ENCODE measurements around the gene HSPA1L. TPM values are rescaled to one million over a fixed set of nuclear protein-coding genes. Genes with fewer than 3 reads are reported as not detected.

The HSPA1L gene
- total RNA-seq, 2 donors from 2014 or later: 1.2 to 1.5 TPM

- H3K27me3 ChIP-seq (ENCODE audit: control insufficient read depth, insufficient read depth, low read length, poor library complexity, severe bottlenecking): no peaks in the 10 kb centered on the region
- DNase-seq: peak; percentile 86
- no peak for TF ChIP-seq CTCF (conservative IDR thresholded peaks at IDR 0.05)
- H3K4me1 ChIP-seq (ENCODE audit: control insufficient read depth, insufficient read depth, low read length): no peaks in the 10 kb centered on the region
- no peaks in the 10 kb centered on the region for H3K27me3 Mint-ChIP-seq (ENCODE audit: insufficient read depth)
- H3K36me3 Mint-ChIP-seq (ENCODE audit: low read depth): peaks cover 25% of the 10 kb centered on the region
- WGBS, 2 experiments (ENCODE audit: insufficient coverage in 1 of 2, insufficient read length in 1 of 2): 0 to 39% methylated on average over 1 of the region's 1 CpG
- peak overlapping the region; percentile 86 for H3K27ac ChIP-seq (ENCODE audit: low read depth, low read length)
- H3K9me3 Mint-ChIP-seq: no peaks in the 10 kb centered on the region
- no peaks in the 10 kb centered on the region for H3K36me3 ChIP-seq (ENCODE audit: control insufficient read depth, insufficient read depth, low read length)
- no peak overlapping the region for H3K9ac ChIP-seq (ENCODE audit: extremely low read depth, low read length, poor library complexity, severe bottlenecking)
- peak overlapping the region; percentile 77 for H3K27ac Mint-ChIP-seq
- no peaks in the 10 kb centered on the region for H3K9me3 ChIP-seq (ENCODE audit: control insufficient read depth, low read length)
- peaks cover 18% of the 10 kb centered on the region for H3K4me1 Mint-ChIP-seq
- H3K4me3 Mint-ChIP-seq: no peak overlapping the region
- H3K4me3 ChIP-seq (ENCODE audit: low read length): no peak overlapping the region
Observed at GRCh38 chr6:31763619-31763940, 51.5 kb downstream of the HSPA1L start.

GRCh38 chr6:31762878-31763618, 52.0 kb downstream of the HSPA1L start:
- TF ChIP-seq CTCF (conservative IDR thresholded peaks at IDR 0.05): no peak
- Histone ChIP-seq H3K9ac (ENCODE audit: extremely low read depth, low read length, poor library complexity, severe bottlenecking) (no peak overlapping the region), H3K9me3 (ENCODE audit: control insufficient read depth, low read length) (no peaks in the 10 kb centered on the region), H3K36me3 (ENCODE audit: control insufficient read depth, insufficient read depth, low read length) (no peaks in the 10 kb centered on the region), H3K27me3 (ENCODE audit: control insufficient read depth, insufficient read depth, low read length, poor library complexity, severe bottlenecking) (no peaks in the 10 kb centered on the region), H3K27ac (ENCODE audit: low read depth, low read length) (peak overlapping the region; percentile 86), H3K4me1 (ENCODE audit: control insufficient read depth, insufficient read depth, low read length) (no peaks in the 10 kb centered on the region), H3K4me3 (ENCODE audit: low read length) (no peak overlapping the region)
- peak overlapping the region; percentile 77 for H3K27ac Mint-ChIP-seq
- peaks cover 25% of the 10 kb centered on the region for H3K36me3 Mint-ChIP-seq (ENCODE audit: low read depth)
- peaks cover 18% of the 10 kb centered on the region for H3K4me1 Mint-ChIP-seq
- 85 to 86% methylated on average over 5 to 8 of the region's 8 CpGs for WGBS, 2 experiments (ENCODE audit: insufficient coverage in 1 of 2, insufficient read length in 1 of 2)
- no peaks in the 10 kb centered on the region for H3K9me3 Mint-ChIP-seq
- H3K27me3 Mint-ChIP-seq (ENCODE audit: insufficient read depth): no peaks in the 10 kb centered on the region
- no peak for DNase-seq
- no peak overlapping the region for H3K4me3 Mint-ChIP-seq

- no peak within 1 kb of the TSS for H3K4me3 Mint-ChIP-seq
Observed at GRCh38 chr6:31762356-31762755, 52.7 kb downstream of the HSPA1L start, which contains the start of gene SAPCD1. Gene SAPCD1 (plus strand): TSS chr6:31762656. CDS start chr6:31763055, 399 bp downstream.

More at GRCh38 chr6:31762356-31762755, 52.7 kb downstream of the HSPA1L start, which contains the start of gene SAPCD1:
- WGBS, 2 experiments (ENCODE audit: insufficient coverage in 1 of 2, insufficient read length in 1 of 2): 81 to 90% methylated on average over 3 to 4 of the region's 4 CpGs
- H3K36me3 ChIP-seq (ENCODE audit: control insufficient read depth, insufficient read depth, low read length): no peaks in the 10 kb centered on the region
- peaks cover 25% of the 10 kb centered on the region for H3K36me3 Mint-ChIP-seq (ENCODE audit: low read depth)
- H3K4me1 Mint-ChIP-seq: peaks cover 18% of the 10 kb centered on the region
- TF ChIP-seq CTCF (conservative IDR thresholded peaks at IDR 0.05): no peak
- H3K4me1 ChIP-seq (ENCODE audit: control insufficient read depth, insufficient read depth, low read length): no peaks in the 10 kb centered on the region
- no peak within 1 kb of the TSS for H3K4me3 ChIP-seq (ENCODE audit: low read length)
- no peak within 1 kb of the TSS for H3K9ac ChIP-seq (ENCODE audit: extremely low read depth, low read length, poor library complexity, severe bottlenecking)
- peak within 1 kb of the TSS; percentile 77 for H3K27ac Mint-ChIP-seq
- no peak for DNase-seq
- peak within 1 kb of the TSS; percentile 86 for H3K27ac ChIP-seq (ENCODE audit: low read depth, low read length)
- H3K27me3 Mint-ChIP-seq (ENCODE audit: insufficient read depth): no peaks in the 10 kb centered on the region
- H3K27me3 ChIP-seq (ENCODE audit: control insufficient read depth, insufficient read depth, low read length, poor library complexity, severe bottlenecking): no peaks in the 10 kb centered on the region
- no peaks in the 10 kb centered on the region for H3K9me3 ChIP-seq (ENCODE audit: control insufficient read depth, low read length)
- no peaks in the 10 kb centered on the region for H3K9me3 Mint-ChIP-seq

Measured in endodermal cell (in vitro differentiated cells).